ENCODE results near the gene IL1R2.

Gene IL1R2

DNA sequence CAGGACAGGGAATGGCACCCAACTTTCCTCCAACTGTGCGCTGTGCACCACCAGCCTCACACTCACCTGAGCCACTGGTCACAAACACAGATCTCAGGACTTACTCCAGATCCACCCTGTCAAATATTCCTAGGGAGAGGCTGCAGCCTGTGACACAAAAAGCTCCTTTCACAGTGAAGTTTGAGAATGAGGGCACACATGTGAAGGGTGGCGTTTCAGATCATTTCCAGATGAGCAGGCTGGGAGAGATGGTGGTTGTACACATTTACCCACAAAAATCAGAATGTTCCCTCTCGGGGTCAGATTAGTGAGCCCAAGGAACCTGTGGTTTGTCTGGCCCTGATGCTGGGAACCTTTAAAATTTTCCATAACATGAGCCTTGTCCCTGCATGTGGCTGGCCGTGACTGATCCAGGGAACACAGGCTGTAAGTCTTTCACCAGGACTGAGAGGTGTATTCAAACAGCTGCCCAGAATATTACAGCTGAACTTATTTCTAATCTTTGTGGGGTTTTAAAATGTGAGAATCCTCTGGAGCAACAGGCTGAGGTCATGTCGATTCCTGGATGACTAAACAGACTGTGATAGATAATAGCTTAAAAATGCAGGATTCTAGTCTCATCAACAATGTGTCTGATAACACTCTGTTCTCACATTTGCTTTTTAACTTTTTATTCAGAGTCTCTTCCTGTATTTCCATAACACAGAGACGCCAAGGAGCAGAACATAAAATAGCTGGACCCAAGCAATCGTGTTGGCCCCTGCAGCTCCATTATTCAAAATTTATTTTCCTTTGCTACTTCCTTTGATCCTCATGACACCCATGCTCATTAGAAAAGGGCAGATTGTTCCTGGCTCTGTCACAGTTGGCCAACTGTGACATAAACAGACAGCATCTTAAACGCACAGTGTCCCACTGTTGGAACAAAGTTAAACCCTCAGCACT, 35.5 kb downstream of the IL1R2 start:
- Histone ChIP-seq H3K36me3 (ENCODE audit: control insufficient read depth, low read depth, low read length) (no peaks in the 10 kb centered on the region), H3K9me3 (ENCODE audit: control insufficient read depth, low read depth, low read length) (no peaks in the 10 kb centered on the region), H3K4me3 (ENCODE audit: low read length) (no peak overlapping the region), H3K27me3 (ENCODE audit: control insufficient read depth, insufficient read depth, low read length) (no peaks in the 10 kb centered on the region), H3K9ac (ENCODE audit: low read length) (no peak overlapping the region), H3K4me1 (ENCODE audit: control insufficient read depth, low read depth, low read length) (no peaks in the 10 kb centered on the region), H3K27ac (ENCODE audit: low read length) (no peak overlapping the region)

DNA sequence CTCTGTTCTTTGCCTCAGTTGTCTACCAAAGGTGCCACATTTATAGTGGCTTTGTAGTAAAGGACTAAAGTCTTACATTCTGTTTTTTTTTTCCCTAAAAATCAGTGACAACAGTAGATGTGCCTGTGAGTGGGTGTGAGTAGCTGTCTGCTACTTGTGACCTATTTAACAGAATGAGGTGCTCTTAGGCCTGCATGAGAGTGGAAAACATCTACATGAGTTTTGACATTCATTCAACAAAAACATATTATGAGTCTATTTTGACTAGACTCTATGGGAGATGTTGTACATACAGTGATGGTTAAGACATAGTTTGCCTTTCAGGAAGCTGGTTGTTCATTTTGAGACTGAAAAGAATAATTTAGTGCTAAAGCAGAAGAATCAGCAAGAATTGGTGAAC, 36.7 kb downstream of the IL1R2 start:
- H3K27ac ChIP-seq (ENCODE audit: low read length): no peak overlapping the region
- no peaks in the 10 kb centered on the region for H3K4me1 ChIP-seq (ENCODE audit: control insufficient read depth, low read depth, low read length)
- no peak overlapping the region for H3K9ac ChIP-seq (ENCODE audit: low read length)
- H3K4me3 ChIP-seq (ENCODE audit: low read length): no peak overlapping the region
- H3K36me3 ChIP-seq (ENCODE audit: control insufficient read depth, low read depth, low read length): no peaks in the 10 kb centered on the region
- no peaks in the 10 kb centered on the region for H3K9me3 ChIP-seq (ENCODE audit: control insufficient read depth, low read depth, low read length)
- no peaks in the 10 kb centered on the region for H3K27me3 ChIP-seq (ENCODE audit: control insufficient read depth, insufficient read depth, low read length)

GRCh38 chr2:102029405-102029804, 37.6 kb downstream of the IL1R2 start:
- H3K4me3 ChIP-seq (ENCODE audit: low read length): no peak overlapping the region
- H3K36me3 ChIP-seq (ENCODE audit: control insufficient read depth, low read depth, low read length): no peaks in the 10 kb centered on the region
- H3K27ac ChIP-seq (ENCODE audit: low read length): no peak overlapping the region
- no peaks in the 10 kb centered on the region for H3K4me1 ChIP-seq (ENCODE audit: control insufficient read depth, low read depth, low read length)
- H3K9ac ChIP-seq (ENCODE audit: low read length): no peak overlapping the region
- H3K27me3 ChIP-seq (ENCODE audit: control insufficient read depth, insufficient read depth, low read length): no peaks in the 10 kb centered on the region
- H3K9me3 ChIP-seq (ENCODE audit: control insufficient read depth, low read depth, low read length): no peaks in the 10 kb centered on the region

- Histone ChIP-seq H3K4me1 (ENCODE audit: control insufficient read depth, low read depth, low read length) (no peaks in the 10 kb centered on the region), H3K9ac (ENCODE audit: low read length) (no peak overlapping the region), H3K4me3 (ENCODE audit: low read length) (no peak overlapping the region), H3K9me3 (ENCODE audit: control insufficient read depth, low read depth, low read length) (no peaks in the 10 kb centered on the region), H3K36me3 (ENCODE audit: control insufficient read depth, low read depth, low read length) (no peaks in the 10 kb centered on the region), H3K27me3 (ENCODE audit: control insufficient read depth, insufficient read depth, low read length) (no peaks in the 10 kb centered on the region), H3K27ac (ENCODE audit: low read length) (no peak overlapping the region)
Measured at GRCh38 chr2:102029952-102030351, 38.2 kb downstream of the IL1R2 start.

GRCh38 chr2:102030502-102030854, 38.7 kb downstream of the IL1R2 start:
- Histone ChIP-seq H3K9me3 (ENCODE audit: control insufficient read depth, low read depth, low read length) (no peaks in the 10 kb centered on the region), H3K4me3 (ENCODE audit: low read length) (no peak overlapping the region)

DNA sequence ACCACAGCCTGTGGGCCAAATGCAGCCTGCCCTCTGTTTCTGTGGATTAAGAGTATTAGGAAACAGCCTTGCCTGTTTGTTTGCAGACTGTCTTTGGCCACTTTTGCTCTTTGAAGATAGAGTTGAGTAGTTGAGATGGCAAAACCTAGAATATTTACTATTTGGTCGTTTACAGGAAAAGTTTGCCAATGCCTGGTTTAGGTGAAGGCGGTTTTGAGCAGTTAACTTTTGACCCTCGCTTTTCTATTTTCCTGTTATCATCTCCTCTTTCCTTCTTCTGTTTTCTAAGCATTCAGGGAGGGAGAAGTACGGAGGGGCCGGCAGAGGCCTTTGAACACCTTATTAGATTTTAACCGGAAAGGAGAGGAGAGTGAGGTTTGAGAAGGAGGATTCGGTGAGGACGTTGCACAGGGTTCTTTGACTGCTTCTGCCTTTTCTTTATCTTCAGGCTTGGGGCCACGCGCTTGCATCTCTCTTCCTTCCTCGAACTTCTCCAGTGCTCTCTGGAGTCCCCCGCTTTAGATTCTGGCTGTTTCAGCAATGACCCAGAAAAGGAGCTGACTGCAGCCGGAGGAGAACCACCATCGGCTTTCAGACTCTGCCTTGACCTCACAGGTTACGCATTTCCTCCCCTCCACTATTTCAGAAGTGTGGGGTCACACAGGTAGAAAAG, 39.2 kb downstream of the IL1R2 start:
- H3K4me3 ChIP-seq (ENCODE audit: low read length): no peak overlapping the region
- no peaks in the 10 kb centered on the region for H3K4me1 ChIP-seq (ENCODE audit: control insufficient read depth, low read depth, low read length)
- H3K27me3 ChIP-seq (ENCODE audit: control insufficient read depth, insufficient read depth, low read length): no peaks in the 10 kb centered on the region
- no peak overlapping the region for H3K9ac ChIP-seq (ENCODE audit: low read length)
- H3K36me3 ChIP-seq (ENCODE audit: control insufficient read depth, low read depth, low read length): no peaks in the 10 kb centered on the region
- H3K27ac ChIP-seq (ENCODE audit: low read length): no peak overlapping the region
- H3K9me3 ChIP-seq (ENCODE audit: control insufficient read depth, low read depth, low read length): no peaks in the 10 kb centered on the region

More at GRCh38 chr2:102030502-102030854, 38.7 kb downstream of the IL1R2 start:
- no peaks in the 10 kb centered on the region for H3K36me3 ChIP-seq (ENCODE audit: control insufficient read depth, low read depth, low read length)
- no peaks in the 10 kb centered on the region for H3K4me1 ChIP-seq (ENCODE audit: control insufficient read depth, low read depth, low read length)
- H3K27ac ChIP-seq (ENCODE audit: low read length): no peak overlapping the region
- H3K27me3 ChIP-seq (ENCODE audit: control insufficient read depth, insufficient read depth, low read length): no peaks in the 10 kb centered on the region
- H3K9ac ChIP-seq (ENCODE audit: low read length): no peak overlapping the region

DNA sequence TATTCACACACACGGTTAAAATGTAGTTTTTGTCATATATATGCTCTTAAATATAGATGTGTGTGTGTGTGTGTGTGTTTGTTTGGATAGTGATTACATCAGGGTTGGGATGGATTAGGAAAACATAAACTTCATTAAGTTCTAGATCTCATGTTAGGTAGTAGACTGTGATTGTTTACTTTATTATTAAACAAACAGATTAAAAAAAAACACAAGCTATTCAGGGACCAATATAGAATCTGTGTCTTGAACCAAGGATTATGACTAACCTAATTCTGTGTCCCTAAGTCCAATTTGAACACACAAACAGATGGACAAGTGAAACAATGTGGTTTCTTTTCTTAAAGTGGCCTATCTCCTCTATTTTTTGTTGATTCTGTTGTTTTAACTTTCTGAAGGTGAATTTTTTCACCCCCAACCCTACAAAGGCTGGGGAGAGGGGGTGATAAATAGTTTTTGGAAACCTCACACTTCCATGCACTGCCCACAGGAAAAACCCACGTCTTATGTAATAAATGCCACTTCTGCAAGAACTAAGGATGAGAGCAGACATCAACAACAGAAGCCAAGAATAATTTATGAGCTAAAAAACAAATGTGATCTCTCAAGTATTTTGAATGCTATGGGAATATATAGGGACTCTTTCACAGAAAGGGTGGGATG, 40.7 kb downstream of the IL1R2 start:
- Histone ChIP-seq H3K27me3 (ENCODE audit: control insufficient read depth, insufficient read depth, low read length) (no peaks in the 10 kb centered on the region), H3K4me3 (ENCODE audit: low read length) (no peak overlapping the region), H3K27ac (ENCODE audit: low read length) (no peak overlapping the region), H3K9ac (ENCODE audit: low read length) (no peak overlapping the region), H3K9me3 (ENCODE audit: control insufficient read depth, low read depth, low read length) (no peaks in the 10 kb centered on the region), H3K4me1 (ENCODE audit: control insufficient read depth, low read depth, low read length) (no peaks in the 10 kb centered on the region), H3K36me3 (ENCODE audit: control insufficient read depth, low read depth, low read length) (no peaks in the 10 kb centered on the region)

DNA sequence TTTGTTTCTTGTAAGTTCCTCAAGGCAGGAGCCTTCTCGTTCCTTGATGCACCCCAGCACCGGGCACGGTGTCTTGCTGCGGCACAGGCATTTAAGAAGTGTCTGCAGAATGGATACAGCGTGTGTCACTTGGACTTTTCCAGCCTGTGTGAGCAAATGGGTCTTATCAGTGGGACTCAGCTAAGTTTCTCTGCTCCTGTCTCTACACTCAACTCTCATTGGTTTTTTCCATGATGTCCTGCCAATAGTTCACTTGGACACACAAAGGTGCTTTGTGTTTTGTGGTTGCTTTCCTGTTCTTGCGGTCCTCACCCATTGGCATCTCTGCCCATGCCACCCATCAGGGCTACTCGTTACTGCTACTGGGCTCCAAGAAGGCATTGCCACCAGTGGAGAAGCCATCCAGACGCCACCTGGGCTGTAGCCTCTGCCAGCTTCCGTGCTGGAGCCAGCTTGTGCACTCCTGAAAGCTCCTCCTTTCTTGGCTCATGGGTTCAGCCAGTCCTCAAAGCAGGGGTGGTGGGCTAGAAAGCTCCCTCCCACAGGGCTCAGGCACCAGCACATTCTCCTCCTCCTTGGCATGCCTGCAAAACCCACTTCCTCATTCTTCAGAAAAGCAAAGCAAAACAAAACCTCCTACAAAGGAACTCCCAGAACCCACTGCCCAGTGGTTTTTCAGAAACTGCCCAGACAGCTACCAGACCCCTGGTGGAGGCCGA, 41.4 kb downstream of the IL1R2 start:
- no peak overlapping the region for H3K27ac ChIP-seq (ENCODE audit: low read length)
- H3K4me1 ChIP-seq (ENCODE audit: control insufficient read depth, low read depth, low read length): no peaks in the 10 kb centered on the region
- no peaks in the 10 kb centered on the region for H3K36me3 ChIP-seq (ENCODE audit: control insufficient read depth, low read depth, low read length)
- H3K9me3 ChIP-seq (ENCODE audit: control insufficient read depth, low read depth, low read length): no peaks in the 10 kb centered on the region
- no peak overlapping the region for H3K4me3 ChIP-seq (ENCODE audit: low read length)
- no peaks in the 10 kb centered on the region for H3K27me3 ChIP-seq (ENCODE audit: control insufficient read depth, insufficient read depth, low read length)
- H3K9ac ChIP-seq (ENCODE audit: low read length): no peak overlapping the region

DNA sequence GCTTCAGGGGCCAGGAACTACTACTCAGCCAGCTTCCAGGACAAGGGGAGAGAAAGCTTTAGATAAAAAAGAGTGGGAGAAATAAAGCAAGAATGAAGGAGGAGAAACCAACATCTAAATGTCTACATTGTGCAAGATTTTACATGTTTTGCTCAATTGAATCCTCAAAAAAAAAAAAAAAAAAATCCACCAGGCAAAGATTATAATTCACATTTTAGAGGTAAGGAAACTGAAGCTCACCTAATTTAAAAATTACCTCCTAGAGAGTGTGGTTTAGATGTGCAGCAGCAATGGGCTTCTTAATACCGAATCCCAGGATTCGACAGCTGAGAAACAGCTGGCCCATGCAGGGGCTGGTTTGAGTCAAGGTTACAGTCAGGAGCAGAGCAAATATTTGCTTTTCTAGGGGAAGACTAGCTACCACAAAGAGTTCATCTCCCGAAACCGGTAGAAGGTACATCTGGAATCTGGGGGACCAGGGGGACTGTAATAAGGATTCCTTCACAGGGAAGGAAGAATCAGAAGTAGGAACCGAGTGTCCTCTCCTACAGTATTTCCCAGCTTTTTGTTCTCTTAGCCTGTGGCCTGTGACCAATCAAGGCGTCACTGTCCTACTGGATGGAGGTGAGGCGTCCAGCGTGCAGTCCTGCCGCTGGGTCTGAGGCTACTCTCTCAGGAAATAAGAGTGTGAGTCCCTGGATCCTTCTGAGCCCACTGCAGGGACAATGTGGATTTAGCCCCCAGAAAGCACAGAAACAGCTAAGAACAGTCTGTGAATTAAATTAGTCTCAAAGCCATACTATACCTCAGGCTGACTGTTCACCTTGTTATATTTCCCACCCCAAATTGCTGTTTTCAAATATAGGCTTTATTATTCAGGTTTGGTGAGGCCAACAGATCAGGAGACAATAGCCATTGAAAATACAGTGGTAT, 42.3 kb downstream of the IL1R2 start:
- Histone ChIP-seq H3K9ac (ENCODE audit: low read length) (no peak overlapping the region), H3K36me3 (ENCODE audit: control insufficient read depth, low read depth, low read length) (no peaks in the 10 kb centered on the region), H3K27ac (ENCODE audit: low read length) (no peak overlapping the region), H3K4me1 (ENCODE audit: control insufficient read depth, low read depth, low read length) (no peaks in the 10 kb centered on the region), H3K9me3 (ENCODE audit: control insufficient read depth, low read depth, low read length) (no peaks in the 10 kb centered on the region), H3K27me3 (ENCODE audit: control insufficient read depth, insufficient read depth, low read length) (no peaks in the 10 kb centered on the region), H3K4me3 (ENCODE audit: low read length) (no peak overlapping the region)

- no peaks in the 10 kb centered on the region for H3K36me3 ChIP-seq (ENCODE audit: control insufficient read depth, low read depth, low read length)
- H3K27ac ChIP-seq (ENCODE audit: low read length): no peak overlapping the region
- no peak overlapping the region for H3K9ac ChIP-seq (ENCODE audit: low read length)
- H3K9me3 ChIP-seq (ENCODE audit: control insufficient read depth, low read depth, low read length): no peaks in the 10 kb centered on the region
- H3K4me3 ChIP-seq (ENCODE audit: low read length): no peak overlapping the region
- H3K27me3 ChIP-seq (ENCODE audit: control insufficient read depth, insufficient read depth, low read length): no peaks in the 10 kb centered on the region
- no peaks in the 10 kb centered on the region for H3K4me1 ChIP-seq (ENCODE audit: control insufficient read depth, low read depth, low read length)
Measured at GRCh38 chr2:102034683-102035548, 43.2 kb downstream of the IL1R2 start.
